ENCODE measurements around the gene TMEM9.
A peak's percentile ranks its signal among the peaks of the same experiment; 100 is the strongest.

Gene TMEM9

GRCh38 chr1:201100169-201100930 is 53.9 kb downstream of the TMEM9 start:
- peak in 1 of 2 experiments; percentile 14 for DNase-seq

- DNase-seq, result no peak
Measured at GRCh38 chr1:201098992-201099677, 55.1 kb downstream of the TMEM9 start.

- no peak for DNase-seq
Measured at GRCh38 chr1:201096977-201097856, 57.1 kb downstream of the TMEM9 start.

GRCh38 chr1:201096041-201096461 is 58.2 kb downstream of the TMEM9 start:
- no peak for DNase-seq

- DNase-seq, result no peak
Measured at GRCh38 chr1:201095581-201095980, 58.7 kb downstream of the TMEM9 start.

- no peak for DNase-seq
Measured at GRCh38 chr1:201094832-201095231, 59.4 kb downstream of the TMEM9 start.

GRCh38 chr1:201093962-201094361 is 60.3 kb downstream of the TMEM9 start:
- no peak for DNase-seq

- no peak for DNase-seq
Measured at GRCh38 chr1:201093561-201093960, 60.7 kb downstream of the TMEM9 start.

GRCh38 chr1:201092738-201093137 is 61.5 kb downstream of the TMEM9 start:
- DNase-seq, result no peak

GRCh38 chr1:201091256-201091655 is 63.0 kb downstream of the TMEM9 start:
- no peak for DNase-seq

GRCh38 chr1:201090541-201090940 is 63.7 kb downstream of the TMEM9 start:
- DNase-seq, result no peak

GRCh38 chr1:201089596-201089995 is 64.7 kb downstream of the TMEM9 start:
- DNase-seq, result no peak

GRCh38 chr1:201088901-201089525 is 65.3 kb downstream of the TMEM9 start:
- DNase-seq, result no peak

GRCh38 chr1:201088395-201088794 is 65.9 kb downstream of the TMEM9 start:
- no peak for DNase-seq

- peak; percentile 35 to 60 for DNase-seq
Measured at GRCh38 chr1:201085902-201086735, 68.2 kb downstream of the TMEM9 start.
